Gastroesophageal sphincter (tissue), 4 donors: ENCODE results near the gene WNK4. TPM values are rescaled to one million over a fixed set of nuclear protein-coding genes. Genes with fewer than 3 reads are reported as not detected.

ENCODE experiments used
- ATAC-seq: fragments of 150-250 bp; one replicate; pipeline ENCODE4 v1.9.1; 2016; ENCODE audit warnings: mild to moderate bottlenecking, moderate library complexity
- H3K27ac ChIP-seq, 4 donors: fragments of 200-600 bp; sonication (generic) in 3 of 4; 1 replicate in 3 of 4; 2 replicates in 1 of 4; pipeline ENCODE4 v1.5.1; 2016 to 2019
- H3K27me3 ChIP-seq: fragments of 200-600 bp; sonication (generic); one replicate; pipeline ENCODE4 v1.5.1; 2019
- H3K36me3 ChIP-seq, 2 donors: fragments of 200-600 bp; sonication (generic); one replicate each; pipeline ENCODE4 v1.5.1; 2019; ENCODE audit warnings: control low read depth in 1 of 2
- H3K4me1 ChIP-seq, 3 donors: fragments of 200-600 bp; sonication (generic); 1 replicate in 2 of 3; 2 replicates in 1 of 3; pipeline ENCODE4 v1.5.1; 2016 to 2019; ENCODE audit warnings: control low read depth in 2 of 3
- H3K4me3 ChIP-seq, 2 donors: fragments of 200-600 bp; sonication (generic); one replicate each; pipeline ENCODE4 v1.5.1; 2019; ENCODE audit warnings: mild to moderate bottlenecking in 1 of 2, moderate library complexity in 1 of 2
- H3K9me3 ChIP-seq, 3 donors: fragments of 200-600 bp; sonication (generic); one replicate each; pipeline ENCODE4 v1.5.1; 2017 to 2019; ENCODE audit warnings: control low read depth in 2 of 3
- CTCF ChIP-seq, 4 experiments: fragments of 200-600 bp in 2 of 4; fragments of 450-650 bp in 2 of 4; sonication (generic) in 1 of 4; IDR thresholded peaks; one replicate each; pipeline ENCODE4 v1.5.1; 2017 to 2019; ENCODE audit warnings: antibody characterized with exemption in 4 of 4, mild to moderate bottlenecking in 2 of 4, moderate library complexity in 2 of 4
- EP300 ChIP-seq: sonication (generic); formaldehyde crosslinking; IDR thresholded peaks from one replicate; pipeline ENCODE4 v1.6.1; 2017; ENCODE audit warnings: antibody characterized with exemption, mild to moderate bottlenecking
- POLR2A ChIP-seq, 2 donors: fragments of 450-650 bp; IDR thresholded peaks; one replicate each; pipeline ENCODE4 v1.6.1; 2017; ENCODE audit warnings: antibody characterized with exemption in 2 of 2, mild to moderate bottlenecking in 2 of 2, moderate library complexity in 1 of 2
- POLR2AphosphoS5 ChIP-seq: sonication (generic); formaldehyde crosslinking; IDR thresholded peaks from one replicate; pipeline ENCODE4 v1.6.1; 2017; ENCODE audit warnings: antibody characterized with exemption
- WGBS, 2 donors: methylation state at CpG; one replicate each; pipeline ENCODE4 v1.1.5; 2018; ENCODE audit warnings: low coverage in 1 of 2; 5-methylcytosine and 5-hydroxymethylcytosine counted together
- total RNA-seq, 4 donors: library from RNA; depleted of rRNA; stranded (reverse); fragments of >200 nt; gene quantifications; one replicate each; pipeline ENCODE4 v1.1.0, GENCODE V29; 2016

The WNK4 gene
- total RNA-seq, 4 donors from 2014 or later, result 0.78 to 6.7 (median 1.6) TPM

DNA sequence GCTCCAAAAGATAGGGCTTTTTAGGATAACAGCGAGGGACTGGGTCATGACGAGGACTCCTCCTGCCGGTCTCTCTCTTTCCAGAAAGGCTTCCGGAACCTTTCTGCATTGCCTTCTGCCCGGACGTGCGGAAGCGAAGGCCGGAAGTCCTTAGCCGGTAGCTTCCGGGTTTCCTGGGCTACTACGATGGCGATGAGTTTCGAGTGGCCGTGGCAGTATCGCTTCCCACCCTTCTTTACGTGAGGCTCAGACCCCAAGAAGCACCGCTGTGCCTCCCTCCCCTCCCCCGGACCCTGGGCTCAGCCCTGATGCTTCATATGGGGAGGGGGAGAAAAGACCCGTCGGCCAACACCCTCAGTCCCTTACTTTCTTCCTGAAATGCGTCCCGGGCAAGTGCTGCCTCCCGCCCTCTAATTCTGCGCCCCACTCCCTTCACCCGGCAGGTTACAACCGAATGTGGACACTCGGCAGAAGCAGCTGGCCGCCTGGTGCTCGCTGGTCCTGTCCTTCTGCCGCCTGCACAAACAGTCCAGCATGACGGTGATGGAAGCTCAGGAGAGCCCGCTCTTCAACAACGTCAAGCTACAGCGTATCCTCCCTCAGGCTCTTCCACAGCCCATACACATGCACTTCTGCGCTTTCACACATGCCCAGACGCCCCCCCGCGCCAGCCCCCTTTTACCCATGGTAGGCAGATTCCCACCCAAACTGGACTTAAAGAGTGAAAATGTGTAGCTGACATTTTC, 6.9 kb upstream of the WNK4 start, which contains the start of gene VPS25:
VPS25 (plus strand) TSS at position 160 of the 746 bp plus-strand sequence; CDS start at position 187, 27 bp downstream.
- Histone ChIP-seq H3K27ac (peak within 1 kb of the TSS; percentile 31 to 93 (median 88)), H3K4me1 (peaks cover 0 to 23% (median 5%) of the 10 kb centered on the region in 3 donors), H3K9me3 (no peaks in the 10 kb centered on the region), H3K36me3 (peaks cover 0 to 36% of the 10 kb centered on the region in 2 donors), H3K4me3 (peak within 1 kb of the TSS; percentile 53 to 66), H3K27me3 (no peaks in the 10 kb centered on the region)
- peak; percentile 93 for ATAC-seq
- TF ChIP-seq POLR2AphosphoS5 (peak; percentile 77), POLR2A (IDR thresholded peaks at IDR 0.05) (peak; percentile 29 to 64), EP300 (no peak), CTCF (IDR thresholded peaks at IDR 0.05) (peak in 2 of 4 experiments; percentile 8 to 46)
- 0% methylated on average over 3 of the region's 39 CpGs for WGBS, 2 donors

- H3K27ac ChIP-seq, result peak overlapping the region in 3 of 4 donors; percentile 86 to 93 (median 89)
- peaks cover 0 to 44% of the 10 kb centered on the region in 2 donors for H3K36me3 ChIP-seq
- no peak for ATAC-seq
- H3K9me3 ChIP-seq, result no peaks in the 10 kb centered on the region
- no peaks in the 10 kb centered on the region for H3K27me3 ChIP-seq
- H3K4me1 ChIP-seq, result peaks cover 0 to 23% (median 5%) of the 10 kb centered on the region in 3 donors
- WGBS, 2 donors, result 20 to 50% methylated on average over 1 to 3 of the region's 3 CpGs
- no peak for TF ChIP-seq POLR2A (IDR thresholded peaks at IDR 0.05)
- no peak for TF ChIP-seq POLR2AphosphoS5
- TF ChIP-seq EP300, result no peak
- no peak for TF ChIP-seq CTCF (IDR thresholded peaks at IDR 0.05)
- H3K4me3 ChIP-seq, result peak overlapping the region; percentile 53 to 66
Observed at GRCh38 chr17:42774066-42774745, 6.2 kb upstream of the WNK4 start.

- Histone ChIP-seq H3K36me3 (peaks cover 0 to 50% of the 10 kb centered on the region in 2 donors), H3K4me1 (peaks cover 0 to 35% (median 5%) of the 10 kb centered on the region in 3 donors), H3K27ac (no peak overlapping the region), H3K27me3 (peaks cover 5% of the 10 kb centered on the region), H3K4me3 (no peak overlapping the region), H3K9me3 (no peaks in the 10 kb centered on the region)
- 36 to 44% methylated on average over 1 to 2 of the region's 3 CpGs for WGBS, 2 donors
- ATAC-seq, result no peak
- no peak for TF ChIP-seq EP300
- no peak for TF ChIP-seq POLR2AphosphoS5
- TF ChIP-seq CTCF (IDR thresholded peaks at IDR 0.05), result no peak
- no peak for TF ChIP-seq POLR2A (IDR thresholded peaks at IDR 0.05)
Observed at GRCh38 chr17:42775534-42776098, 4.8 kb upstream of the WNK4 start.

- Histone ChIP-seq H3K36me3 (peaks cover 0 to 50% of the 10 kb centered on the region in 2 donors), H3K4me3 (no peak overlapping the region)
- no peak for ATAC-seq
Observed at GRCh38 chr17:42778570-42778969, 1.8 kb upstream of the WNK4 start.

More at GRCh38 chr17:42778570-42778969, 1.8 kb upstream of the WNK4 start:
- Histone ChIP-seq H3K27ac (no peak overlapping the region), H3K4me1 (peaks cover 0 to 56% (median 12%) of the 10 kb centered on the region in 3 donors), H3K27me3 (peaks cover 34% of the 10 kb centered on the region), H3K9me3 (no peaks in the 10 kb centered on the region)
- TF ChIP-seq EP300, result no peak
- TF ChIP-seq CTCF (IDR thresholded peaks at IDR 0.05), result no peak
- TF ChIP-seq POLR2AphosphoS5, result no peak
- TF ChIP-seq POLR2A (IDR thresholded peaks at IDR 0.05), result no peak
- 100% methylated on average over 2 of the region's 5 CpGs; no CpG with 5 or more reads in 1 of the 2 donors for WGBS, 2 donors
